NCI-H2196 (cell line): Measurements from ENCODE around the gene LY9.

ENCODE experiments used
- DNase-seq: peaks from one replicate; lab custom pipeline; 2025; ENCODE audit not compliant: unreplicated experiment; lab: John Stamatoyannopoulos, UW

The LY9 gene

GRCh38 chr1:160795951-160796383, at the start of gene LY9:
Gene LY9, plus strand, starts transcription at chr1:160796174. Its CDS starts 14 bp downstream, at chr1:160796188.
- DNase-seq = no peak

GRCh38 chr1:160746836-160747500, 49.0 kb upstream of the LY9 start:
- no peak for DNase-seq

- DNase-seq = no peak
Observed at GRCh38 chr1:160747717-160748116, 48.3 kb upstream of the LY9 start.

GRCh38 chr1:160748181-160748877, 47.6 kb upstream of the LY9 start:
- no peak for DNase-seq

GRCh38 chr1:160748878-160749269, 47.1 kb upstream of the LY9 start:
- DNase-seq = no peak

- DNase-seq = no peak
Observed at GRCh38 chr1:160750608-160751007, 45.4 kb upstream of the LY9 start.

GRCh38 chr1:160752406-160752805, 43.6 kb upstream of the LY9 start:
- DNase-seq = no peak

GRCh38 chr1:160752924-160753323, 43.0 kb upstream of the LY9 start:
- no peak for DNase-seq

GRCh38 chr1:160753594-160753993, 42.4 kb upstream of the LY9 start:
- DNase-seq = no peak

- no peak for DNase-seq
Observed at GRCh38 chr1:160755461-160755860, 40.5 kb upstream of the LY9 start.

- DNase-seq = no peak
Observed at GRCh38 chr1:160755911-160756848, 39.8 kb upstream of the LY9 start.

- no peak for DNase-seq
Observed at GRCh38 chr1:160756849-160757201, 39.1 kb upstream of the LY9 start.

- no peak for DNase-seq
Observed at GRCh38 chr1:160758521-160758920, 37.5 kb upstream of the LY9 start.

GRCh38 chr1:160759740-160760139, 36.2 kb upstream of the LY9 start:
- no peak for DNase-seq

- DNase-seq = no peak
Observed at GRCh38 chr1:160761046-160761445, 34.9 kb upstream of the LY9 start.

- DNase-seq = no peak
Observed at GRCh38 chr1:160761886-160762285, 34.1 kb upstream of the LY9 start.

GRCh38 chr1:160763993-160764392, 32.0 kb upstream of the LY9 start:
- no peak for DNase-seq

GRCh38 chr1:160767395-160768294, 28.3 kb upstream of the LY9 start:
- DNase-seq = no peak

- DNase-seq = no peak
Observed at GRCh38 chr1:160768295-160768657, 27.7 kb upstream of the LY9 start.

- no peak for DNase-seq
Observed at GRCh38 chr1:160772331-160772730, 23.6 kb upstream of the LY9 start.

GRCh38 chr1:160773093-160773492, 22.9 kb upstream of the LY9 start:
- DNase-seq = no peak
